ENCODE data around the gene HDAC4. TPM values are rescaled to one million over a fixed set of nuclear protein-coding genes. Genes with fewer than 3 reads are reported as not detected.

Gene HDAC4
- total RNA-seq, 4 donors from 2014 or later: 51.4 to 107 (median 70.8) TPM

- no peaks in the 10 kb centered on the region for H3K4me1 ChIP-seq
- 88% methylated on average over 19 of the region's 19 CpGs for WGBS
- DNase-seq (ENCODE audit: low spot score in 2 of 2): no peak
- no peaks in the 10 kb centered on the region for H3K9me3 ChIP-seq
- no peaks in the 10 kb centered on the region for H3K27me3 ChIP-seq
- H3K4me3 ChIP-seq: no peak overlapping the region
- peaks cover 54% of the 10 kb centered on the region for H3K36me3 ChIP-seq
- H3K27ac ChIP-seq: no peak overlapping the region
- no peak for TF ChIP-seq EP300 (IDR thresholded peaks at IDR 0.05)
- TF ChIP-seq POLR2A (IDR thresholded peaks at IDR 0.05): no peak
- TF ChIP-seq POLR2AphosphoS5 (IDR thresholded peaks at IDR 0.05): no peak
- TF ChIP-seq CTCF (IDR thresholded peaks at IDR 0.05): no peak
Measured at GRCh38 chr2:239051891-239052445, 348.9 kb downstream of the HDAC4 start.

GRCh38 chr2:239050252-239050649 lies 350.6 kb downstream of the HDAC4 start:
- TF ChIP-seq POLR2A (IDR thresholded peaks at IDR 0.05) (no peak), POLR2AphosphoS5 (IDR thresholded peaks at IDR 0.05) (no peak), CTCF (IDR thresholded peaks at IDR 0.05) (no peak), EP300 (IDR thresholded peaks at IDR 0.05) (no peak)
- DNase-seq (ENCODE audit: low spot score in 2 of 2): no peak
- Histone ChIP-seq H3K27ac (no peak overlapping the region), H3K9me3 (no peaks in the 10 kb centered on the region), H3K4me3 (no peak overlapping the region), H3K36me3 (peaks cover 44% of the 10 kb centered on the region), H3K27me3 (no peaks in the 10 kb centered on the region), H3K4me1 (no peaks in the 10 kb centered on the region)
- WGBS: 96% methylated on average over 2 of the region's 3 CpGs

GRCh38 chr2:239049421-239050251 lies 351.2 kb downstream of the HDAC4 start:
- Histone ChIP-seq H3K9me3 (no peaks in the 10 kb centered on the region), H3K27me3 (no peaks in the 10 kb centered on the region), H3K27ac (no peak overlapping the region), H3K36me3 (peaks cover 39% of the 10 kb centered on the region), H3K4me3 (no peak overlapping the region), H3K4me1 (no peaks in the 10 kb centered on the region)
- WGBS: 93% methylated on average over 28 of the region's 28 CpGs
- TF ChIP-seq EP300 (IDR thresholded peaks at IDR 0.05) (no peak), POLR2A (IDR thresholded peaks at IDR 0.05) (no peak), CTCF (IDR thresholded peaks at IDR 0.05) (no peak), POLR2AphosphoS5 (IDR thresholded peaks at IDR 0.05) (no peak)
- no peak for DNase-seq (ENCODE audit: low spot score in 2 of 2)

GRCh38 chr2:239048736-239049135 lies 352.1 kb downstream of the HDAC4 start:
- no peak for TF ChIP-seq EP300 (IDR thresholded peaks at IDR 0.05)
- no peak for TF ChIP-seq POLR2AphosphoS5 (IDR thresholded peaks at IDR 0.05)
- no peak for TF ChIP-seq POLR2A (IDR thresholded peaks at IDR 0.05)
- no peak for TF ChIP-seq CTCF (IDR thresholded peaks at IDR 0.05)
- WGBS: 90% methylated on average over 16 of the region's 16 CpGs
- no peak for DNase-seq (ENCODE audit: low spot score in 2 of 2)
- H3K4me3 ChIP-seq: no peak overlapping the region
- peaks cover 30% of the 10 kb centered on the region for H3K36me3 ChIP-seq
- H3K9me3 ChIP-seq: no peaks in the 10 kb centered on the region
- no peak overlapping the region for H3K27ac ChIP-seq
- no peaks in the 10 kb centered on the region for H3K4me1 ChIP-seq
- H3K27me3 ChIP-seq: no peaks in the 10 kb centered on the region

- no peak overlapping the region for H3K4me3 ChIP-seq
- H3K27ac ChIP-seq: no peak overlapping the region
- H3K36me3 ChIP-seq: peaks cover 21% of the 10 kb centered on the region
- no peaks in the 10 kb centered on the region for H3K27me3 ChIP-seq
- WGBS: 94% methylated on average over 11 of the region's 11 CpGs
- no peaks in the 10 kb centered on the region for H3K4me1 ChIP-seq
- TF ChIP-seq CTCF (IDR thresholded peaks at IDR 0.05) (no peak), EP300 (IDR thresholded peaks at IDR 0.05) (no peak), POLR2AphosphoS5 (IDR thresholded peaks at IDR 0.05) (no peak), POLR2A (IDR thresholded peaks at IDR 0.05) (no peak)
- no peaks in the 10 kb centered on the region for H3K9me3 ChIP-seq
- no peak for DNase-seq (ENCODE audit: low spot score in 2 of 2)
Measured at GRCh38 chr2:239047861-239048260, 353.0 kb downstream of the HDAC4 start.
